Breast epithelium (tissue), 4 donors: ENCODE results near the gene TSR1. TPM values are rescaled to one million over a fixed set of nuclear protein-coding genes. Genes with fewer than 3 reads are reported as not detected.

Source experiments
- DNase-seq, 2 donors: peaks; one replicate each; pipeline ENCODE4 v3.0.0-alpha.2; 2019; ENCODE audit warnings: low spot score in 2 of 2
- H3K27ac ChIP-seq, 2 donors: fragments of 200-600 bp; sonication (generic) in 1 of 2; one replicate each; pipeline ENCODE4 v1.5.1; 2016 to 2019; ENCODE audit warnings: mild to moderate bottlenecking in 1 of 2
- H3K27me3 ChIP-seq, 2 donors: fragments of 200-600 bp; sonication (generic) in 1 of 2; one replicate each; pipeline versions ENCODE4 v1.5.1 to v1.6.0; 2017 to 2019; ENCODE audit warnings: control low read depth in 1 of 2, mild to moderate bottlenecking in 1 of 2
- H3K36me3 ChIP-seq: fragments of 200-600 bp; one replicate; pipeline ENCODE4 v1.5.1; 2019
- H3K4me1 ChIP-seq, 2 donors: fragments of 200-600 bp; sonication (generic); one replicate each; pipeline ENCODE4 v1.5.1; 2016 to 2019; ENCODE audit warnings: control low read depth in 1 of 2
- H3K4me3 ChIP-seq, 3 donors: fragments of 200-600 bp; sonication (generic); 1 replicate in 2 of 3; 2 replicates in 1 of 3; pipeline ENCODE4 v1.5.1; 2016 to 2019; ENCODE audit warnings: mild to moderate bottlenecking in 3 of 3, moderate library complexity in 2 of 3
- H3K9me3 ChIP-seq, 2 donors: fragments of 200-600 bp; sonication (generic) in 1 of 2; one replicate each; pipeline ENCODE4 v1.5.1; 2016 to 2019; ENCODE audit warnings: control low read depth in 1 of 2
- POLR2A ChIP-seq: fragments of 450-650 bp; IDR thresholded peaks from one replicate; pipeline ENCODE4 v1.6.1; 2016; ENCODE audit warnings: antibody characterized with exemption, mild to moderate bottlenecking, moderate library complexity
- POLR2AphosphoS5 ChIP-seq, 3 donors: sonication (generic); formaldehyde crosslinking; IDR thresholded peaks; one replicate each; pipeline ENCODE4 v1.6.1; 2017; ENCODE audit warnings: antibody characterized with exemption in 3 of 3
- intact Hi-C: fragments of 100-400 bp; cut with DNase I; formaldehyde crosslinking; loops from one replicate; pipeline ENCODE4 v1.15.1; 2023; ENCODE audit warnings: low total_unique reads
- total RNA-seq, 3 donors: library from RNA; depleted of rRNA; stranded (reverse); fragments of >200 nt; gene quantifications; one replicate each; pipeline ENCODE4 v1.1.0, GENCODE V29; 2016
- TF ChIP-seq, protein P1 (sequence below), 3 donors: fragments of 450-650 bp; IDR thresholded peaks; one replicate each; pipeline ENCODE4 v1.5.1; 2016 to 2017; ENCODE audit warnings: antibody characterized with exemption in 3 of 3, mild to moderate bottlenecking in 3 of 3, moderate library complexity in 3 of 3

Gene TSR1
- total RNA-seq: 10 to 100 TPM; 28.8 to 43.6 (median 43.0) TPM

DNA sequence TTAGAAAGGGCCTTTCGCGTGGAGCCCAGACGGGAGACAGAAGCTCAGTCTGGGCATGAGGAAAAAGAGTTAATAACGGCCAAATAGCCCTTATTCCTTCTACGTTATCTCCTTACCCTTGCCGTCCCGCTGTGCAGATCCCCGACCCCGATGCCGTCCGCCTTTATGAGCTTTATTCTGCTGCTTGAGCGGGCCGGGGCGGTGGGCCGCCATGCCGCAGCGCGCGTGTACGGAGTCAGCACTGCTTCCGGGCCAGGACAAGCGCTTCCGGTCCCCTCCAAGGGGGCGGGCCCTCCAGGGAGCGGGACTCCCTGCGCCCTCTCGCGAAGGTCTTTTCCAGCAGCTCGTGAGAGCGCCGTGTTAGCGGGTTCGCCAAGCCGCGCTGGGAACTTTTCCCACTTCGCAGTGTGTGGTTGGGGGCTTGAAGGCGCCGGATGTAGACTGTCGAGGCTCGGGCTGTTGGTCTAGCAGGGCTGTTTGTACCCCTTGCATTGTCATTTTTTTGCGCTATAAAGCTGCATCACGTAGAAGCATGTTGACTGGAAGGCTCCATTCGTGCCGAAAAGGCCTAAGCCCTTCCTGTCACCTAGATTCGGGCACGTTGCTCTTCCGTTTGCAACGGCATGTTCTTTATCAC, at the start of gene TSR1:
Gene TSR1, minus strand, starts transcription at position 243 of the 637 bp plus-strand sequence. Its CDS starts 30 bp downstream, at position 213.
- peaks cover 4 to 8% of the 10 kb centered on the region in 2 donors for H3K4me1 ChIP-seq

DNA sequence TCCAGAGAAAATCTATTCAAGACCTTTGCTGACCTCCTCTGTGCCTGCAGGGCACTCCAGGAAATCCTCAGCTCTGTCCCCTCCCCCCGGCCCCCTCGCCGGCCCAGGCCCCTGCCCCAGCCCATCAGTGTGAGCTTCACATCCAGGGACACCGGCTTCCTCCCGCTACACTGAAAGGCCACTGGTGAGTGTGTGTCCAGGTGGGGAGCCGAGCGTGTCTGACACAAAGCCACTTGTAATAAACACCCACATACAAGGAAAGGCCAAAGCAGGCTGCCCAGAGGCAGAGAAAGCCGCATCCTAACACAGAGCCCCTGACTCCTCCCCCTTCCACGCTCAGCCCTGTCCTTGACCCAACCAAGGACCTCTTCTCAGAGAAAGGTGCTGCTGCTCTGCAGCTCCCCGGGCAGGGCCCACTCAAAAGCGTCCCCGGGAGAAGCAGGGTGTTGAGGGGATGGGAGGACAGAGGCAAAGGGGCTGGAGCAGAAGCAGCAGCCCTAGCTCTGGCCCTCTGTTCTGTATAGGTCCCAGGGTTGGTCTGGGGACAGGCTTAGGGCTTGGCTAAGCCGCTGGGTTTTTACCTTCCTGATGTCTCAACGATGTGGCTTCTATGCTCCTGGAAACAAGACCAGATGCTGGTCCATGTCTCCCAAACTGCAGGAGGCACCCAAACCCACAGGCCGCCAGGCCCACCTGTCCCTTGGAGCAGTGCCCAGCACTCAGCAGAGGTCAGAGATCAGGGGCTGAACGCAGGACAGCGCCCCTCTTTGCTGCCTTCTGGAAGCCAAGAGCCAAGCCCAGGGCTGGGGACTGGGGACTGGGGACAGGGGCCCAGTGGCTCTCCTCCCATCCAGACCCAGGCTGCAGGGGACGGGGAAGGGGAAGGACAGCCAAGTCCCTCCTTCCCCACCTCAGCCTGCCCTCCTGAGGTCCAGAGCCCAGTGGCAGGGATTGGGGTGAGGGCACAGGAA, 49.3 kb upstream of the TSR1 start:
- intact Hi-C loops: no loop called here
- peaks cover 7% of the 10 kb centered on the region for H3K36me3 ChIP-seq
- H3K9me3 ChIP-seq: no peaks in the 10 kb centered on the region
- H3K27me3 ChIP-seq: no peaks in the 10 kb centered on the region
- DNase-seq: no peak
- peaks cover 0 to 9% of the 10 kb centered on the region in 2 donors for H3K4me1 ChIP-seq
- H3K27ac ChIP-seq: peak overlapping the region in 1 of 2 donors; percentile 17
- TF ChIP-seq, protein P1, sequence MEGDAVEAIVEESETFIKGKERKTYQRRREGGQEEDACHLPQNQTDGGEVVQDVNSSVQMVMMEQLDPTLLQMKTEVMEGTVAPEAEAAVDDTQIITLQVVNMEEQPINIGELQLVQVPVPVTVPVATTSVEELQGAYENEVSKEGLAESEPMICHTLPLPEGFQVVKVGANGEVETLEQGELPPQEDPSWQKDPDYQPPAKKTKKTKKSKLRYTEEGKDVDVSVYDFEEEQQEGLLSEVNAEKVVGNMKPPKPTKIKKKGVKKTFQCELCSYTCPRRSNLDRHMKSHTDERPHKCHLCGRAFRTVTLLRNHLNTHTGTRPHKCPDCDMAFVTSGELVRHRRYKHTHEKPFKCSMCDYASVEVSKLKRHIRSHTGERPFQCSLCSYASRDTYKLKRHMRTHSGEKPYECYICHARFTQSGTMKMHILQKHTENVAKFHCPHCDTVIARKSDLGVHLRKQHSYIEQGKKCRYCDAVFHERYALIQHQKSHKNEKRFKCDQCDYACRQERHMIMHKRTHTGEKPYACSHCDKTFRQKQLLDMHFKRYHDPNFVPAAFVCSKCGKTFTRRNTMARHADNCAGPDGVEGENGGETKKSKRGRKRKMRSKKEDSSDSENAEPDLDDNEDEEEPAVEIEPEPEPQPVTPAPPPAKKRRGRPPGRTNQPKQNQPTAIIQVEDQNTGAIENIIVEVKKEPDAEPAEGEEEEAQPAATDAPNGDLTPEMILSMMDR (IDR thresholded peaks at IDR 0.05): no peak
- TF ChIP-seq POLR2A (no peak), POLR2AphosphoS5 (IDR thresholded peaks at IDR 0.05) (no peak)
- H3K4me3 ChIP-seq: no peak overlapping the region

More for the DNA sequence above, at the start of gene TSR1:
- H3K27me3 ChIP-seq: no peaks in the 10 kb centered on the region
- intact Hi-C loops: no loop called here
- H3K4me3 ChIP-seq: peak within 1 kb of the TSS; percentile 94 to 99 (median 97)
- peak; percentile 84 to 88 for DNase-seq
- peaks cover 6% of the 10 kb centered on the region for H3K36me3 ChIP-seq
- peak within 1 kb of the TSS; percentile 93 to 96 for H3K27ac ChIP-seq
- TF ChIP-seq, protein P1 (IDR thresholded peaks at IDR 0.05): no peak
- TF ChIP-seq POLR2AphosphoS5 (IDR thresholded peaks at IDR 0.05): peak; percentile 74 to 91 (median 87)
- TF ChIP-seq POLR2A: peak; percentile 55
- H3K9me3 ChIP-seq: no peaks in the 10 kb centered on the region

DNA sequence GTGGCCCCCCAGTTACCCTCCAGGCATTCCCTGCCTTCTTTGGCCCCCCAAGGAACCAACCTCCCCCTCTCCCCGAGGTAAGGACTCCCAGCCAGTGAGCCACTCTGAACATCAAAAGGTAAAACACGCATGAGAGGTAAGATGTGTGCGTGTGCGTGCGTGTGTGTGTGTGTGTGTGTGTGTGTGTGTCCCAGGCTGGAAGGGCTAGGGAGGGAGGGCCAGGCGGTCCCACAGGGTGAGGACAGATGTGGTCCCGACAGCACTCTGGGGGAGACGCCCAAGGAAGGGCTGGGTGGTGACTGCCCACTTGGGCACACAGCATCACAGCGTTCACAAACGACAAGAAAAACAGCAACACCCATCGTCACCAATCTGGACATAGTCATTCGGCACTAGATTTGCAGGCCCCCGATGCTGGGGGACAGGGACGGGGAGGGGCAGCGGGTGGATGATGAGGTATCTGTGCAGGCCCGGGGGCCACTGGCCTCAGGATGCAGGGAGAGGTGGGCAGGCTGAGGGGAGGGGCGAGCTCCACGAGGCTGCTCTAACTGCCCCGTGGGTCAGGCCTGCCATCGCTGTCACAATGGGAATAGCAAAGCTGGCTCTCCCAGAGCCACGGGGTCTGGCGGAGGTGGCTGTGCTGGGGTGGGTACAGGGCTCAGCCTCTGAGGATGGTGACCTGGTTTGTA, 48.3 kb upstream of the TSR1 start:
- no peaks in the 10 kb centered on the region for H3K27me3 ChIP-seq
- no peak overlapping the region for H3K4me3 ChIP-seq
- peaks cover 0 to 4% of the 10 kb centered on the region in 2 donors for H3K4me1 ChIP-seq
- intact Hi-C loops: loop anchor here (5.0 kb wide), 1 partner anchor 33 kb away; no protein-coding TSS in a partner anchor
- H3K36me3 ChIP-seq: peaks cover 7% of the 10 kb centered on the region
- peak overlapping the region in 1 of 2 donors; percentile 15 for H3K27ac ChIP-seq
- TF ChIP-seq POLR2AphosphoS5 (IDR thresholded peaks at IDR 0.05) (no peak), POLR2A (no peak)
- H3K9me3 ChIP-seq: no peaks in the 10 kb centered on the region
- no peak for DNase-seq

DNA sequence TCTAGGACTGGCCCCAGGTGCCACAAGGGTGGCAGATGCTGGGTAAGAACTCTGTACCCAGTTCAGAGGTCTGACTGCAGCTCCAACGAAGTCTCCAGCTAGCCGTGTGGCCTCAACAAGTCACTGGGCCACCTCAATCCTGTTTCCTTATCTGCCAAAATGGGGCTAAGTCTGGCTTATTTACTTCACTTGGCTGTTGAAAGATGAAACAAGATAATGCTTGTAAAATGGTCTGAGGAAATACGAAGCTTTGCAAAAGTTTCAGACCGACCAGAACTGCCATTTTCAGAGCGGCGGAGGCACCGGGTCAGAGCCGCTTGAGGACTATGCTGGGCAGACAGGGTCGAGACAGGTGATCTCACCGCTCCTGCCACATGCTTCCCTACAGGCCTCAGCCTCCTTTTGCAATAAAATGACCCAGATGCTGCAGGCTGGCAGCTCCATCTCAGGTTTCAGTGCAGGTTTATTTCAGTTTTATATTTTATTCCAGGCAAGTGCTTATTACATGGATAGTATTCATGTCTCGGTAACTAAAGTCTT, 47.4 kb upstream of the TSR1 start:
- Histone ChIP-seq H3K27ac (peak overlapping the region; percentile 33 to 62), H3K4me1 (peaks cover 0 to 4% of the 10 kb centered on the region in 2 donors), H3K36me3 (peaks cover 7% of the 10 kb centered on the region), H3K27me3 (no peaks in the 10 kb centered on the region), H3K9me3 (no peaks in the 10 kb centered on the region), H3K4me3 (no peak overlapping the region)
- TF ChIP-seq POLR2AphosphoS5 (IDR thresholded peaks at IDR 0.05) (no peak), POLR2A (no peak)
- TF ChIP-seq, protein P1 (IDR thresholded peaks at IDR 0.05): no peak
- intact Hi-C loops: loop anchor here (5.0 kb wide), 1 partner anchor 34 kb away; no protein-coding TSS in a partner anchor
- no peak for DNase-seq
